Stimulated activated CD4-positive, alpha-beta T cell treated with anti-CD3 and anti-CD28 coated beads, TNF-alpha, amount 100 ng/mL, for 24 hours (primary cell): ENCODE measurements around the gene VAT1.
"Not testable (repeated sequence)": the region's sequence is repeated elsewhere in the genome, so short reads cannot be mapped to it uniquely, and the experiment has no call there.

Experiments
- DNase-seq, 3 experiments: peaks; one replicate each; pipeline ENCODE4 v3.0.0-alpha.2; 2020; ENCODE audit warnings: low read depth in 3 of 3

The VAT1 gene

DNA sequence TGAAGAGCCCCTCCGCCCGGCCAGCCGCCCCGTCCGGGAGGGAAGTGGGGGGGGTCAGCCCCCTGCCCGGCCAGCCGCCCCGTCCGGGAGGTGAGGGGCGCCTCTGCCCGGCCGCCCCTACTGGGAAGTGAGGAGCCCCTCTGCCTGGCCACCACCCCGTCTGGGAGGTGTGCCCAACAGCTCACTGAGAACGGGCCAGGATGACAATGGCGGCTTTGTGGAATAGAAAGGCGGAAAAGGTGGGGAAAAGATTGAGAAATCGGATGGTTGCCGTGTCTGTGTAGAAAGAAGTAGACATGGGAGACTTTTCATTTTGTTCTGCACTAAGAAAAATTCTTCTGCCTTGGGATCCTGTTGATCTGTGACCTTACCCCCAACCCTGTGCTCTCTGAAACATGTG, 48.9 kb downstream of the VAT1 start:
- not testable (repeated sequence) for DNase-seq

DNA sequence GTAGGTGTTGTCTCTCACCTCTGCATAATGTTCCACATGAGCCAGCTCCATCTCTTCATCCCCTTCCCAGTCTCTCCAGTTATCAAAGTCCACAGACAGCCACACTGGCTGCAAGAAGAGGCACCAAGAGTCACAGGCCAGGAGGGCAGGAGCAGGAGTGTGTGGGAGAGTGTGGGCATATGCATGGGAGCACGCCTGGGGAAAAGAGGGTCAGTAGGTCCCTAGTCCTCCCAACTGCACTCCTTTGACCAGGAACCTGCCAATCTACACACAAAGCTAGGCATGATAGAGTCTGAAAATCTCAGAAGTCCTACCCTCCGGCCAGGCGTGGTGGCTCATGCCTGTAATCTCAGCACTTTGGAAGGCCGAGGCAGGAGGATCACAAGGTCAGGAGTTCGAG, 50.6 kb downstream of the VAT1 start:
- no peak for DNase-seq

DNA sequence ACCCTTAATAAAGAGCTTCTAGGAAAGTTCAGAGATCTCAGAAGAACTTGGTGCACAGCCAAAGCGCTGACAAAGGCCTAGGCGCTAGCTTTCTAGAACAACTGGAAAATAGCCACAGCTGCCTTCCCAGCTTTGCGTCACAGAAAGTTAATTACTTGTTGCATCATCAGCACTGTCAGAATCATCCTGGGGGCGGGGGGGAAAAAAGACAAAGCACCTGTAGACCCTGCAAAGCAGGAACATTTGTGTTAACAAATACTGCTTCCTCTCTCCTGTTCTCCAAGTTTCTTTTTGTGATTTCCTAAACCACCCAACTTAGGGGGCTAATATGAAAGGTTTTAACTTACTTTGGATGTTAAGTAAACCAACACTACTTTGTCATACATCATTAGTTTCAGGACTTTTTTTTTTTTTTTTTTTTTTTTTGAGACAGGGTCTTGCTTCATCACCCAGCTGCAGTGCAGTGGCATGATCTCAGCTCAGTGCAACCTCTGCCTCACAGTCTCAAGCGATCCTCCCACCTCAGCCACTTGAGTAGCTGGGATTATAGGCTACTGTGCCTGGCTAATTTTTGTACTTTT, 53.1 kb downstream of the VAT1 start:
- DNase-seq = no peak

DNA sequence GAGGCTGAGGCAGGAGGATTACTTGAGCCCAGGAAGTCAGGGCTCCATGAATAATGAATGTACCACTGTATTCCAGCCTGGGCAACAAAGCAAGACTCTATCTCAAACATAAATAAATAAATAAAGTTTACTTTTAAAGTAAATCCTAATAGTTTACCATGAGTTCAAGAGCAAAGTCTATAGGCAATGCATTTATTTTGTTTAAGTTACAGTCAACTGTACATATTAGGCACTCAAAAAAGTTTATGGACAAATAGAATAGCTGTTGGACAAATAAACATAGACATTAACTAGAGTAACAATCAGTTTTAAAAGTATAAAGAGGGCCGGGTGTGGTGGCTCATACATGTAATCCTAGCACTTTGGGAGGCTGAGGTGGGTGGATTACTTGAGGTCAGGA, 54.3 kb downstream of the VAT1 start:
- no peak for DNase-seq
